MM.1S (cell line): ENCODE measurements around the gene RFX6.

Source experiments
- EZH2phosphoT487 ChIP-seq: fragments of 300-600 bp; sonication (generic); IDR thresholded peaks from 2 replicates; pipeline ENCODE4 v1.6.1; 2018; ENCODE audit warnings: antibody characterized with exemption, low read length
- TF ChIP-seq, protein P1 (sequence below): fragments of 300-600 bp; sonication (generic); IDR thresholded peaks from 2 replicates; pipeline ENCODE4 v1.5.1; 2016; ENCODE audit warnings: antibody characterized with exemption, low read length, mixed read lengths

DNA sequence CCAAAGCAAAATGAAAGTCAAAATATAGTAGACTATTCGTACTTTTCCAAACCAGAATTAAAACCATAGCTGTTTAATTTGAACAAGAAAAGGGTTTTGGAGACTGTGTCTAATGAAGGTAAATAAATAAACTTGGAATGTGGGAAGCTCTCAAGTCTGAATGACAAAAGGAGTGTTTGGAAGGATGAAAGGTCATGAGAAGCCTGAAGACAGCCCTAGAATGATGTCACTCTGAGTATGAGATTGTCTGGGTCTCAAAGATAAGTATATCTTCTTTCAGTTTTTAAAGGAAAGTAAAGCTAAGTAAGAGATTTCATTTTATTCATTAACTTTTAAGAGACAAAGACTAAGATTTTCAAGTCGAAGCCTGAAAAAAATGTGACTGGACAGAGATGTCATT lies 72.9 kb downstream of the RFX6 start:
- TF ChIP-seq, protein P1, sequence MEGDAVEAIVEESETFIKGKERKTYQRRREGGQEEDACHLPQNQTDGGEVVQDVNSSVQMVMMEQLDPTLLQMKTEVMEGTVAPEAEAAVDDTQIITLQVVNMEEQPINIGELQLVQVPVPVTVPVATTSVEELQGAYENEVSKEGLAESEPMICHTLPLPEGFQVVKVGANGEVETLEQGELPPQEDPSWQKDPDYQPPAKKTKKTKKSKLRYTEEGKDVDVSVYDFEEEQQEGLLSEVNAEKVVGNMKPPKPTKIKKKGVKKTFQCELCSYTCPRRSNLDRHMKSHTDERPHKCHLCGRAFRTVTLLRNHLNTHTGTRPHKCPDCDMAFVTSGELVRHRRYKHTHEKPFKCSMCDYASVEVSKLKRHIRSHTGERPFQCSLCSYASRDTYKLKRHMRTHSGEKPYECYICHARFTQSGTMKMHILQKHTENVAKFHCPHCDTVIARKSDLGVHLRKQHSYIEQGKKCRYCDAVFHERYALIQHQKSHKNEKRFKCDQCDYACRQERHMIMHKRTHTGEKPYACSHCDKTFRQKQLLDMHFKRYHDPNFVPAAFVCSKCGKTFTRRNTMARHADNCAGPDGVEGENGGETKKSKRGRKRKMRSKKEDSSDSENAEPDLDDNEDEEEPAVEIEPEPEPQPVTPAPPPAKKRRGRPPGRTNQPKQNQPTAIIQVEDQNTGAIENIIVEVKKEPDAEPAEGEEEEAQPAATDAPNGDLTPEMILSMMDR = no peak
- TF ChIP-seq EZH2phosphoT487 = no peak
